Fibroblast of upper back skin (primary cell): Measurements from ENCODE around the gene LEMD1.

Experiments used
- DNase-seq: peaks from one replicate; pipeline ENCODE4 v3.0.0-alpha.2; 2013

LEMD1 gene

DNA sequence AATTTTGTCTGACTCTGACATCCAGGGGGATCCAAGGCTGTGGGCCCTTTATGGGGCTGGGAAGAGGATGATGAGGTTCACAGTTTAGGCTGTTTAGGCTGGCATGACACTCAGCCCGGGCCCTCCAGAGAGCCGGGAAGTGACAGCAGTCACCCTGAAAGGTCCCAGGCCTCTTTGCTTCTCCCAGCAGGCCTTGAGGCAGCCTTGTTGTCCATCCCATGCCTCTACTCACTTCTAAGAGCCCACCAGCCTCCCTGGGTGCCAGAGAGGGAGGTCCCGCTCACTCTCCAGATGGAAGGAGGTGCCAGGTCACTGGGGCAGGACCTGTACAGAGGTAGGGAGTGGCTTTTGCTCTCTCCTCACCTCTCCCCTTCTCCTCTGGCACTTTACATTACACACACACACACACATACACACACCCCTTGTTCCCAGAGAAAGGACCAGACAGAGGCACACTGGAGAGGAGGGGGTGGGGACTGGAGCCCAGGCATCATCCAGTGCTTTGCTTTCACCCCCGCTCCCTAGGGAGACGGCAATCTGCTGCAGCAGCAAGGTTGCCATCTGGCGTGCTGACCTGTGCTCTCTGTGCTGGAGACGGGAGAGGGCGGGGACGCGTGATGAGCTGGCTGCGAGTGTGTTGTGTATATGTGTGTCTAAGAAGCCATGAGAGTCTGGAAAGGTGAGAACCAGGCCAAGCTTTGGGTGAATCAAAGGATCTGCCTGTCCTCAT is 69.7 kb downstream of the LEMD1 start:
- DNase-seq = peak; percentile 46

DNA sequence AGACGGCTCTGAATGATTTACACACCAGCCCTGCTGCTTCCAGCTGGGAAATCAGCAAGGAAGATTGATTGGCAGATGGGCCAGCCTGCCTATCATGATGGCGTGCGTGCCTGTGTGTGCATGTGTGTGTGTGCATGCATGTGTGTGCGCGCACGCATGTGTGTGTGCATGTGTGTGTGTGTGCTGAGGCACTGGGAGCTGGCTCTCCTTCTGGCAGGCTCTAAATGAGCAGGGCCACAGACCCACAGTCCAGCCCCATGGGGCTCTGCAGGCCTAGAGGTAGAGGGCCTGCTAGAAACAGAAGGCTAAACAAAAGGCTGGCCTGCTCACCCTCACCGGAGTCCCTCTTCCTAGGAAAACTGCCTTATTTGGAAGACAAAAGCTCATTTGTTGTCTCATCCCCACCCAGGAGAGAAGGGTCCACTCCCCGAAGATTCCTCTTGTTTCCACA is 71.1 kb downstream of the LEMD1 start:
- DNase-seq = no peak

DNA sequence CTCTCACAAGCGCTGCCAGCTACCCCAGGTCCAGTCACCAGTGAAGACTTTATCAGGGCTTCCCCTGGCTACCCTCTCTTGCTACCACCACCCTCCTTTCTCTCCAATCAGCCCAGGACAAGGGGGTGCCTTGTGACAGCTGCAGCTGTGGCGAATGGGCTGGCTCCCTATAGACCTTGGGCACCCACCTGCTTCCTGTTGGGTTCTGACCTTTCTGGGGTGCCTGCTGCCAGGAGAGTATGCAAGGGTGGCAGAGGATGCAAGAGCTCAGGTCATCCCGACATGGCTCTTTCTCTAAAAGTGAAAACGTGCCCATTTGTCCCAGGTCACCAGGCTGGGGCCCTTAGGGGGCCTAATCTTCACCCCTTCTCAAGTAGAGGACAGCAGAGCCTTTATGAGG is 71.7 kb downstream of the LEMD1 start:
- DNase-seq = no peak

DNA sequence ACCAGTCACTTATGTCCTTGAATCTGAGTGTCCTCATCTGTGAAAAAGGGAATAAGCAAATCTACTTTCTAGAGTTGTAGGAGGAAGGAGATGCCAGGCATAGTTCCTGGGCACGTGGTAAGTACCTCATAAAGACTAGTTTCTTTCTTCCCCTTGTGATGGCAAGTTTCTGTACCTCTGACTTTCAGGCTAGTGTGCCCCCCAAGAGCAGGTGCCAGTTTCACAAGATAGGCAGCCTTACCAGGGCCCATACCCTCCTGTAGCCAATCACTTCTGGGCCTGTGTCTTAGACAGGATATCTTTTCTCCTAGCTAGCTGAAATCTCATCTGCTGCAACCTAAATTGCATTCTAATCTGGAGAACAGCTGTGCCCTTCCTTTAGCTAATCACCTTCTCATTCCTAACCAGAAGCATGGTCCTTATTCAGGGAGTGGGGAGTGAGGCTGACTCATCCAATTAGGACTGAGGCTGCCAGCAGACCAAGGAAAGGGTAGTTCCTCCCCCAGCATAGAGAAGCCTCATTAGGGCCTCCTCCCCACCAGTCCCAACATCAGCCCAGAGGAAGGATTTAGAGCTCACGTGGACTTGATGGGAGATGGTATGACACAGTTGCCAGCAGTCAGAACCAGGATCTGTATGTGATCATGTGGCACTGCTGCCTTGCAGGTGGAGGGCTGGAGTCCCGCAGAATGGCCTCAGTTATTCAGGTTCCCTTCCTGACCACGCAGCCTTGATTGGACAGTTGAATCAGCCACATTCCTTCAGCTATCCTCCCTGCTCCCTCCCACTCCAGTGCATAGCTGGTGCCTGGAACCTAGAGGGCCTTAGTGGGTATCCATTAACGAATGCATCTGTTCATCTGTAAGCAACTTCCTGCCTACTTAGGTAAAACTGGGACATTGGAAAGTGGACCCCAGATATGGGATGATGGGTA is 73.0 kb downstream of the LEMD1 start:
- peak; percentile 24 for DNase-seq

DNA sequence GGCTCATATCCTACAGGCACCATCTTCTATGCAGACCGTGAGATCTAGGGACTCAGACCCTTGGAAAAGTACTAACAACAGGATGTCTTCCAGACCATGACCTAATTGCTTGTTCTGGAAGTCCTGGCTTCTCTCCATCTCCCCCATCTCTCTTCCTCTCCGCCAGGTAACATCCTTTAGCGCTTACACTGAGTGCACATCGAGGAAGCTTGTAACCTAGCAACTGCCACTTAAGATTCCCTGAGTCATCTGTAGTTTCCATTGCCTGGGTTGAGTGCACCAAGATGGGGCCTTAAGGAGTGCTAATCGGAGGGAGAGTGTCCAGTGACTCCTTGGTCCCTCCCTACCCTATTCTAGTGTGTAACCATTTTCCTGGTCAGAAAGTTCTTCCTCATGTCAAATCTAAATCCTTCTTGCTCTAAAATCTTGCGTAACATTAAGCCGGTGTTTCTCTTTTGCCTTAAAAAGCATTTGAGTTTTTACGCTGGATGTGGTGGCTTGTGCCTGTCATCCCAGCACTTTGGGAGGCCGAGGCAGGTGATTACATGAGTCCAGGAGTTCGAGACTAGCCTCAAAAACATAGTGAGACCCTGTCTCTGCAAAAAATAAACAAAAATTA is 74.8 kb downstream of the LEMD1 start:
- DNase-seq = no peak

DNA sequence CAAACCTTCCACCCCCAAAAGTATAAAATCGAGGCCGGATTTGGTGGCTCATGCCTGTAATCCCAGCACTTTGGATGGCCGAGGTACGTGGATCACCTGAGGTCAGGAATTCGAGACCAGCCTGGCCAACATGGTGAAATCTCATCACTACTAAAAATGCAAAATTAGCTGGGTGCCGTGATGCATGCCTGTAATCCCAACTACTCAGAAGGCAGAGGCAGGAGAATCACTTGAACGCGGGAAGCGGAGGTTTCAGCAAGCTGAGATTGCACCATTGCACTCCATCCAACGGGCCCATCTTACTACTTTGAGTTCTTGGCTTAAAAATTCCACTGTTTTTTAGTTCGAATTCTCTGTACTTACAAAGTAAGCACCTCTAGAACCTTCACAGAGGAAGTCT is 76.1 kb downstream of the LEMD1 start:
- no peak for DNase-seq

DNA sequence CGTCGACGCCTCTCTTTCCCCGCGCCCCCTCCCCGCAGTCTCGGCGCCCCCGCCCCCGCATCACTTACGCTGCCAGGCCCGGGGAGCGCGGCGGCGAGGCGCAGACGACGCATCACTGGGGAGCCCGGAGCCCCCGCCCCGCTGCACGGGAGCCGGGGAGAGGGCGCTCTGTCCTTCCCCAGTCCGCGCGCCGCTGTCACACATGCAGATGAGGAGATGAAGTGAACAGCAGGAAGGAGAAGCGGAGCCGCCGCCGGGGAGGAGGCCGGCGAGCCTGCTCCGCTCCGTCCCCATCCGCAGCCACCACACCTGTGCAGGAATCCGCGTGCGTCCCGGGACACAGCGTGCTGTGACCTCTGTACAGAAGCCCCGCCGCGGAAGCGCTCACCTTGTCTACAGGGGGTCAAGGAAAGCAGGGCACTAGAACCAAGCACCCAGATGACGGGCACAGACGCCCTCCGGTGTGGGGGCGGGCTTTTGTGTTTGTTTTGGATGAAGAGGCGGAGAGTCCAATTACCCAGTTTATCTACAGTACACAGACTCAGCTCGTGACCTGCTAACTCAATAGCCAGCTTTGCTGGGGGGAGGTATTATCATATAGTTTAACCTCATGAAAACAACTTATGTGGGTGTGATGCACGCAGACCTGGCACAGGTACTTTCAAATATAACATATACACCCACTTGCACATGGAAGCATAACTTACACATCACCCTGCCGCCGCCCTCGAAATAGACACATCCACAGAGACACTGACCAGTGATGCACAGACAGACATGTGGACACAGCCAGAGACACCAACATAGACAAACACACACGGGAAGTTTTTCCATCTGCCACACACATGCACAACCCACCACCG is 77.6 kb downstream of the LEMD1 start:
- no peak for DNase-seq

DNA sequence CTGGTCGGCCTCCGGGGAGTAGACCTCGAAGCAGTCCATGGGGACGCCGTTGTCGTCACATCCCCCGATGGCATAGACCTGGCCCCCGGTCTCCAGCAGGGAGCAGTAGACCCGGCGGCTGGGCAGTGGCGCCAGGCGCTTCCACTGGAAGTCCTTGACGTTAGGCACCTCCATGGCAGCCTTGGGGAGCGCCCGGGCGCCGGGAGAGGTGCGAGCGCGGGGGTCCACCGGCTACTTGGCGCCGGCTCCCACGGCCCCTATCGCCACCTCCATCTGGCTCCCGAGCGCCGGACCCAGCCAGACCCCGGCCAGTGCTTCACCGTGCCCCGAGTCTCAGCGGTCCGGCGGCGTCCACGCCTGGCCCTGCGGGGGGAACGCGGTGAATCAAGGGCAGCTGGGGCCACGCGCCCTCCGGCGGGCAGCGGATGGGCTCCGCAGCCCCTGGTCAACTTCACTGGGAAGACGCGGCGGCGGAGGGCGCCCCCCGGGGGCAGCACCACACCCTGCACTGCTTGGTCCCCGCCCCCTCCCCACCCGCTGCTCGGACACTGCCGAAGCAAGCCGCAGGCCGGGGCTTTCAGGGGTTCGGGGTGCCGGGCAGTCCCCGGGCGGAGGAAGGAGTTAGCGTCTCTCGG is 78.3 kb downstream of the LEMD1 start:
- DNase-seq = no peak

DNA sequence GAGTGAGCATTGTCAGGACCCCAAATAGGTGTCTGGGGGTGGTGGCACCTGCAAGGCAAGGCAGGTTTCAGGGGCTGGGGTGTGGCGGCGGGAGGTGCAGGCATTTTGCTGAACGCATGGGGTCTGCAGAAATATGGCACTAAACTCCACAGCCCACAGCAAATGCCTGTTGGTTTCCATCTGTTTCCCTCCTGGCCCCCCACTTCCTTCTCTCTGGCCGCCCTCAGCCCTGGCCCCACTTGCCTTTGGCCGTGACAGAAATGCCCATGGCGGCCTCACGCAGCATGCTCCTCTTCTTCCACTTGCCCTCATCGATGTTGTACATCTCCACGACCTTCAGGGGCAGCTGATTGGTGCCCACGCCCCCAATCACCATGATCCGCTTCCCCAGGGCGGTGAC is 78.9 kb downstream of the LEMD1 start:
- DNase-seq = no peak

DNA sequence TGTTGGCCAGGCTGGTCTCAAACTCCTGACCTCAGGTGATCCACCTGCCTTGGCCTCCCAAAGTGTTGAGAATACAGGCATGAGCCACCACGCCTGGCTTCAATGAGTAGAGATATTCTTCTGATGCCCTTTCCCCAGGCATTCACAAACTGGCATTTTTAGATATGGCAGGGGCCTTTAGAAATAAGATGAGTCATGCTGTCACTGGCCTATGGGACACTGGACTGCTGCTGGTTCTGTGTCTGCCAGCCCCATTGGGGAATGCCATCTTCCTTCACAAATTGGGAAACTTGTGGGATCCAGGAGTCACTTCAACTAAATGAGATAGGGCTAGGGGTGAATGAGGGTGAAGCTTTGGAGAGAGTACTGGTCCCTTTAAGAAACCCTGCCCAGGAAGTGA is 81.2 kb downstream of the LEMD1 start:
- DNase-seq = no peak

DNA sequence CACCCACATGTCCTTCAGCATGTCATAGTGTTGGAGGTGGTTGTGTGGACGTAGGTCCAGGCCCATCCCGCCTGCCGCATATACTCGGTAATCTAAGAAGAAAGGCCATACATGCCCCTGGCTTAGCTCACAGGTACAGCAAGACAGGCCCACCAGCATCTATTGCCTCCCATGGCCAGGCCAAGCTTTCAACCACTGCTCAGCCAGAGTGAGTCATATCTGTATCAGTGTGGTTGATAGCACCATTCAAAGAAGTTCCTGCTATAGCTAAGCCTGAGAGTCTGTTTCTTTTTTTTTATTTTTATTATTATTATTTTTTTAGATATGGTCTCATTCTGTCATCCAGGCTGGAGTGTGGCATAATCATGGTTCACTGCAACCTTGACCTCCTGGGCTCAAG is 82.1 kb downstream of the LEMD1 start:
- no peak for DNase-seq

DNA sequence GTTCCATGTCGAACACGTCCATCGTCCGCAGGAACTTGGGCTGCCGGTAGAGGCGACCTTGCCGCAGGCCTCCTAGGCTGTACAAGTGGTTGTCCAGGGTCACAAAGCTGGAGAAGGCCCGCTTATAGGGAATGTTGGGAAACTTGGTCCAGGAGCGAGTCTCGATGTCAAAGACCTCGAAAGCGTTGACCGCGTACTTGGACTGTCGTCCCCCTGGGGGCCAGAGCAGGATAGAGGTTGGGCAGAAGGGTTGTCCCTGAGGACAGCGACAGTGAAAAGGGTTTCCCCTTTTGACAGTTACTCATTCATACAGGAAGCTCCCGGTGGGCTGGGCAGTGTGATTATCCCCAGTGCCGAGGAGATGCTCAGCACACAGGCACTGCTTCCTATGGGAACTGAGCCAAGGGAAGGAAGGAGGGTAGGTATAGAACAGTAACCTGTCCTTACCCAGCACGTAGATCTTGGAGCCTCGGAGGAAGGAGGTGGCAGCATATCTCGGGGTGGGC is 82.6 kb downstream of the LEMD1 start:
- DNase-seq = no peak

DNA sequence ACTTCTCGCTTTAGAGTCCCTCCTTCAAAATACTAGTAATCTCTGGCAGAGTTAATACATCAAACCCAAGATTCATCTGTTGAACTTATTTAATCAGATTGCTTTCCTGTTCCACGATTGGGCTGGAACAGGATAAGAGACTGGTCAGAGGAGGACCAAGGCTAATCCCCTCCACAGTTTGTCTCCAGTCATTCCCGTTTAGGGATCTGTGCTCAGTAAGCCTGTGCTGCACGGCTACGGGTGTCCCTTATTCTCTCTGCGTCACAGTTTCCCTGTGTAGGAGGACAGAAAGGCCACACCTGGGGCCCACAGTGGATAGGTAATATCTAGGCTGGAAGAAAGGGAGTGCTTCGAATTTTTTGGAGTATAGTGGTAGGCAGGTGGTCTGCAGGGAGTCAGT is 83.8 kb downstream of the LEMD1 start:
- DNase-seq = no peak

DNA sequence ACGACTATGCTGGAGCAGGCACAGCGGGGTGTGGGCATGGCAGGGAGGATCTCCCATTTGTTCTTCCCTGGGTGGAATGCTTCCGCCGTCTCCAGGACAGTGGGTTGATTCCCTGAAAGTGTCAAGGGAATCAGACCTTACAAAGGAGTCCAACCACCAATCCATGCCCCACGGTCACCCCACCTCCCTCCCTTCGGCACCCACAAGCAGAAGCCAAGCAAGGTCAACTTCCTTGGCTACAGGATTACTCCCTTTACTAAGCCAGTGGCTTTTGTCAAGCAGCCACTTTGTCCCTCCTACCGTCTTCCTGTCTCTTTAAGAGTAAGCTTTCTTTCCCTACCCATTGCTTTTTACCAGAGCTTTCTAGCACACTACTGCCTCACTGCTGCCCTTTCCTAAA is 84.4 kb downstream of the LEMD1 start:
- DNase-seq = no peak

DNA sequence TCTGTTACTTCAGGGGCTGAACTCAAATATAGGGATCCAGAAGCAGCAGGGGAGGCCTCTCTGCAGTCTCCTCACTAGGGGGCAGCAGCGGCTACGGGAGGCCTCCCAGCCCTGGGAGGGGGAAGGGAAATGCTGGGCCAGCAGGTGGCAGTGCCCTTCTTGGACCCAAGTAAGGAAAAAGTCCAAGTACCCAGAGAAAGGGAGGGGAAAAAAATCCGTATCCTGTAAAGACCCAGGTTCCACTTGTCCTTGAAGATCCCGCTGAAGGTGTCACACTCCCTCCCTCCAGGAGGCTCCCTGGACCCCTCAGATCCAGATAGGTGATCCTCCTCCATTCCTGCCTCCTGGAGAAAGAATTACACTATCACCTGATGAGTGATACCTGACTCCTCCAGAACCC is 86.2 kb downstream of the LEMD1 start:
- DNase-seq = peak; percentile 60

DNA sequence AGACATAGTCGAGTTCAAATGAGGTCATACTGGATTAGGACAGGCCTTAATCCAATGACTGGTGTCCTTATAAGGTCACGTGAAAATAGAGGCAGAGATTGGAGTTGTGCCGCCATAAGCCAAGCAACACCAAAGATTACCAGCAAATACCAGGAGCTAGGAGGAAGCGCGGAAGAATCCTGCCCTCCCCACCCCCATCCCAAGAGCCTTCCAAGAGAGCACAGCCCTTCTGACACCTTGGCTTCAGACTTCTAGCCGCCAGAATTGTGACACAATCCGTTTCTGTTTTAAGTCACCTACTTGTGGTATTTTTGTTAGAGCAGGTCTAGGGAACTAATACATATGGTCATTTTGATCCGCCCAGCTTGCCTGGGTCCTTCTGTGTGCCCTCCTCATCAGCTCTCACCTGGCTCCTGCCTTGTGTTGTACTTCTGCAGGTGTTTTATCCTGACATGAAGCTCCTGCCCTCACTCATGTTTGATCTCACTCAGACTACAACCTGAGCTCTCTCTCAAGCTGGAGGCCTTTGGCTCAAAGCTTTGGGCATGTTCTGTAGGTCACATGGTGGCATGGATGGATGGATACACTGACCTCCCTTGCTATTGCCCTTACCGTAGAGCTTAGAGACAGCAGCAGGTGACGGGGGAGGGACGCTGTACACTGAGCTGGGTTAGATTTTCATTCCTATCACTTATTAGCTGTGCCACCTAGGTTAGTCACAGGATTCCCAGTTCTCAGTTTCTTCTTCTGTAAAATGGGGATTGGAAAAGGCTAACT is 89.7 kb downstream of the LEMD1 start:
- no peak for DNase-seq
